Activated T-cell treated with anti-CD3 and anti-CD28 coated beads, Interleukin-2, amount 50 U/mL, for 1 hour (primary cell): Measurements from ENCODE around the gene MLN.
A peak's percentile ranks its signal among the peaks of the same experiment; 100 is the strongest.

Experiments used
- DNase-seq: peaks from one replicate; pipeline ENCODE4 v3.0.0-alpha.2; 2020

The MLN gene

DNA sequence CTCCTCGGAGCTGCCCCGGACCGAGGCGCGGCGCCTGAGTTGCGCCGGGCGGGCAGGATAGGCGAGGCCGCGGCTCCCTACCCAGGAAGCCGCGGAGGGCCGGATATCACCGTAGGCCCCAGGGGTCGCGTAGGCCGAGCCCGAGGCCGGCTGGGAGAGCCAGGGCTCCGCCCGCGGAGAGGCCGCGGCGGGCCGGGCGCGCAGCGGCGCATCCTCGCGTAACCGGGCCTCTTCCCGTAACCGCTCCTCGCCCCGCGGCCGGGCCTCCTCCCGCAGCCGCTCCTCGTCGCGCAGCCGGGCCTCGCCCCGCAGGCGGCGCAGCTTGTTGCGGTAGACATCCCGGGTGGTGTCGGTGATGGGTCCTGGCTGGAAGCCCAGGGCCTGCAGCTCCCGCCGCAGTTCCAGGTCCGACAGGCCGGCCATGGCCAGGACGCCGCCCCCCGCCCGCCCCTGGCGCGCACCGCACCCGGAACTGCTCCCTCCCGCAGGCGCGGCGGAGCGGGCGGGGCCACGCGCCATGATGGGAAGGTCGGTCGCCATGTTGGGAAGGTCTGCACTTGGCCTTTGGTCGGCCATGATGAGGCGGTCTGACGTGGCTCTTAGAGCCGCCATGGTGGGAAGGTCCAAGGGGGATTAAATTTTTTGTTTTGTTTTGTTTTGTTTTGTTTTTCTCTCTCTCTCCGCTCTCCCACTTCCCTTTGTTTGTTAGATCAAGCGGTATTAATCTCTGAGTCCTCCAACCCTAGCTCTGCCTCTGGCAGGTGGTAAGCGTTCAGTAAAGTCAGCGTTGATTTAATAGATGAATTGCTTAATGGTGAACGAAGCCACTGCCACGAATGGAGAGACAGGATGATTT lies 14.9 kb downstream of the MLN start, which contains the start of gene LEMD2:
TSS of gene LEMD2 (minus strand) at position 437 of the 856 bp plus-strand sequence. CDS start at position 423, 14 bp downstream.
- peak; percentile 97 for DNase-seq

DNA sequence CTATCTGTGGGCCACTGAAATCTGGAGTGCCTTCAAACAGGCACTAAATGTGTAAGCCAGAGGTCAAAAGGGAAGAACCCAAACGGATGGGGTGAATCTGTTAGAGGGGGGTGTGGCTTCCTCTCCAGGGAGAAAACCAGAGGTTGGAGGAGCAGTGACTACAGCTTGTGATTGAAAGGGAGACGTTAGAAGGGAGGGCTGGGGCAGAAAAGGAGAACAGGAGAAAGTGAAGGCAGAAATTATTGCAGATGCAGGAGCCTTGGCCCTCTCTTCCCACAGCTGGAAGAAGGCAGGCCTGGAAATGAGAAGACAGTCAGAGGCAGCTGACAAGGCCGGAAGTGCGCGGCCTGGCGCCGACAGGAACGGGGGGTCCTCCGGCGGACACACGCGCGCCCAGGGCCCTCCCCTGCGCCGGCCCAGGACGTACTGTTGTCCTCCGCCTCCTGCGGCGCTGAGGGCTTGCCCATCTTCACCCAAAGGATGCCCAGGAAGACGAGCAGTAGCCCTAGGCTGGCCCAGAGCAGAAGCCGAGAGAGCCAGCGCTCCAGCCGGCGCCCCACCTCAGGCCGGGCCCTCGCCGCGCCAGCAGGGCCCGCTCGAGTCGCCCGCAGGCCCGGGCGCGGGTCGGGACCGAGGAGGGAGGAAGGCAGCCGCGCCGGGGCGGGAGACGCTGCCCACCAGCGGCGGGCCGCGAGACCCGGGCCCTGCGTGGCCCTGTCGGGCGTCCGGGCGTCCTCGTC lies 15.7 kb downstream of the MLN start:
- peak; percentile 63 for DNase-seq

GRCh38 chr6:33787346-33787953 lies 16.4 kb downstream of the MLN start:
- no peak for DNase-seq

DNA sequence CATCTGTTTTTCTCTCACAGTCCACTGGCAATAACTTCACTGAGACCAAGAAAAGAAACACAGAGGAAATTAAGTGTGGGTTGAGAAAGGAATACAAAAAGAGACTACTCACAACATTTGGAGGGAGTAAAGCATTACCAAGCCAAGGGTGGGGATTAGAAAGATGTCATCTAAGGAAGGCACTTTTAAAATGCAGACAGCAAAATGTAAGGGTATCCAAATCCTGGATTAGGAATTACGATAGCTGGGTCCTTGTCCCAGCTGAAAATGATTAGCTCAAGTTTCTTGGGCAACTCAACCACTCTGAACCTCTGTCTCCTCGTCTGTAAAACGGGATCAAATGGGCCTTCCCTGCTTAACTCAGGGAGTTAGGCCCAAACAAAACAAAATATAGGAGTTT lies 17.1 kb downstream of the MLN start:
- DNase-seq = no peak

- DNase-seq = no peak
Measured at GRCh38 chr6:33785778-33786177, 18.0 kb downstream of the MLN start.

- DNase-seq = no peak
Measured at GRCh38 chr6:33784787-33785186, 19.0 kb downstream of the MLN start.

DNA sequence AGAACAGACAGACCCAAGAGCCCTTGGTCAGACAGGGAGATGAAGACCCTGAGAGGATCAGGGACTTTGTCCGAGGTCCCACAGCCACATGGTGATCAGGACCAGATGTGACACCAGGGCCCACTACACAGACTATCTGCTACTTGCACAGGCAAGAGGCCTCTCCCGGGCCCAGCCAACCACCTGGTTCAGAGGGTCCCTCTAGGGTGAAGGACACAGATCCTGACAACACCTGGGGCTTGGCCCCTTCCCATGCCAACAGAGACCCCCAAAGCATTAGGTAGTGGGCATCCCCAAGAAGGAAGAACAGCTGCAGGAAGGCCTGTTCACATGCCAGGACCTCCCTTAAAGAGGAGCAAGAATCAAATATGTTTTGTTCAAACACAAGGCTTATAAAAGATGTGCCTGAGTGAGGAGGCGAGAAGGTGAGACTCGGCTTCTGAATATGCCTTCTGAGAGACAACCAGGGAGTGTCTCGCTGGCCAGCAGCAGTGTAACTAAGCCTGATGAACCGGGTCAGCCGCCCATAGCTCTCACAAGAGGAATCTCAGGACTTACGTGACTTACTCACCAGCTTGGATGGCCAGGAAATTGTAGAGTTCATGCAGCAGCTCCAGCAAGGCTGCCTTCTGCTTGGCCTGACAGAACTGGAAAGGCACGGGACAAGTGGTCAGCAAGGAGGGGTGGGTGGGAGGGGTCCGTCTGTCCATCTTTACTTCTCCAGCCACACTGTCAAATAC lies 19.9 kb downstream of the MLN start:
- DNase-seq = no peak

- no peak for DNase-seq
Measured at GRCh38 chr6:33782561-33782960, 21.2 kb downstream of the MLN start.

GRCh38 chr6:33781131-33781975 lies 22.4 kb downstream of the MLN start:
- no peak for DNase-seq

GRCh38 chr6:33779895-33780294 lies 23.9 kb downstream of the MLN start:
- no peak for DNase-seq

DNA sequence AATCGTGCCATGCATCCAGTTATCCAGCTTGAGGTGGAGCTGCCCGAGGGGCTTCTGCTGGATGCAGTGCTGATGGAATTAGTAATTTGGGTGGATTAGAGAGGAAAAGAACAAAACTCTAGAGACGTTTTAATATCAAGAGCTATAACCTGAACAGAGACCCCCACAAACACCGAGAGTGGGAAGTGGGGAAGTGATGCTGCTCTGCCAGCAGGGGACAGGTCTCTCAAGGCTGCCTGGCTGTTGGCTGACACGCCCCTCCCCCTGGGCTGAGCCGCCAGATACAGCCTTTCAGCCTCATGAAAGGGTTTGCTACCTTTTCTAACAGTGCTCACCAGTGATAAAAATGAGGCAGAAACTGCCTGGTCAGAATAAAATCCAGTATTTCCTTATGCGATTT lies 24.5 kb downstream of the MLN start:
- no peak for DNase-seq

- DNase-seq = no peak
Measured at GRCh38 chr6:33778444-33779121, 25.2 kb downstream of the MLN start.

- DNase-seq = no peak
Measured at GRCh38 chr6:33777398-33778388, 26.1 kb downstream of the MLN start.

DNA sequence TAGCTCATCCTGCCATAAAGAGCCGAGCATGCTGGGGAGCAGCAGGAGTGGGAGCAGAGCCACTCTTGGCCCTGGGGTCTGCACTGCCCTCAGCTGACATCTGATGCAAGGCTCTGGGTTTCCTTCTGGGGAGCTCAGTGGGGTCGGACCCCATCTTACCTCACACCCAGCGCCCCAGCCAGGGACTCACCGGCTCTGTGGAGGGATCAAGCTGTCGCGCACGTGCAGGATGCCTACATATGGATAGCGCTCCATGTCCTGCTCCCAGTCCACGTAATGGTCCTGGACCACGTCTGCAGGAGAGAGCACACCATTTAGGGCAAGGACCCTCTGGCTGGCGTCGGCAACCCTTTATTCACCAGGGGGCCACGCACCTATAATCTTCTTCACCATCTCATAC lies 27.0 kb downstream of the MLN start:
- no peak for DNase-seq

DNA sequence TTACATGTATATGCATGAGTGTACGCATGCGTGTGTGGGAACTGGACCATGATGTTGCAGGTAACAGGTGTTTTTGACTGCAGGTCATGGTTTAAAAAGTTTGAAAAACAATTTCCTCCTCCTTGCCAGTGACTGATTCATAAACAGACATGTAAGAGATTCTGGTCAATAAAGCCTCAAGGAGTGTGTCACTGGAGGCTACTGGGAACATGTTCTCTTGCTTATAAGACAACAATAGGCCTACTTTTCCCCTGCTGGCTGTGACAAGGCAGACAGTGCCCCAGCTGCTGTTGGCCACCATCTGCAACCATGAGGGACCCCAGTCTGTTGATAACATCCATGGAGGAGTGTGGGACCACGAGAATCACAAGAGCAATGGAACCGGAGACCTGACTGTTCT lies 27.6 kb downstream of the MLN start:
- no peak for DNase-seq

DNA sequence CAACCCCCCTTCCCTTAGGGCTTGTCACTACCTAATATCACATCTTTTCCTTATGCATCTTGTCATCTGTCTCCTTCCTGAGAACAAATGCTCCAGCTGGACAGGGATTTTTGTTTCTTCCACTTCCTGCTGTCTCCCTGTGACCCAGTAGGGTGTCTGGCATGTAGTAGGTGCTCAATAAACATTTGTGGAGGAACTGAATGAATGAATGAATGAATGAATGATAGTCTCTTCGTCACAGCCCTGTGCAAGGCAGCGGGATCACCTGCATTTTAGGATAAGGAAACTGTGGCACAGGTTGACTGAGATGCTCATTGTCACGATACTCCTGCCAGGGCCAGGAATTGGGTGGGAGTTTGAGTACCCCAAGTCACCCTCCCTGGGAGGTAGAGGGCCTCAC lies 29.0 kb downstream of the MLN start:
- no peak for DNase-seq

- DNase-seq = no peak
Measured at GRCh38 chr6:33772902-33773472, 30.8 kb downstream of the MLN start.

DNA sequence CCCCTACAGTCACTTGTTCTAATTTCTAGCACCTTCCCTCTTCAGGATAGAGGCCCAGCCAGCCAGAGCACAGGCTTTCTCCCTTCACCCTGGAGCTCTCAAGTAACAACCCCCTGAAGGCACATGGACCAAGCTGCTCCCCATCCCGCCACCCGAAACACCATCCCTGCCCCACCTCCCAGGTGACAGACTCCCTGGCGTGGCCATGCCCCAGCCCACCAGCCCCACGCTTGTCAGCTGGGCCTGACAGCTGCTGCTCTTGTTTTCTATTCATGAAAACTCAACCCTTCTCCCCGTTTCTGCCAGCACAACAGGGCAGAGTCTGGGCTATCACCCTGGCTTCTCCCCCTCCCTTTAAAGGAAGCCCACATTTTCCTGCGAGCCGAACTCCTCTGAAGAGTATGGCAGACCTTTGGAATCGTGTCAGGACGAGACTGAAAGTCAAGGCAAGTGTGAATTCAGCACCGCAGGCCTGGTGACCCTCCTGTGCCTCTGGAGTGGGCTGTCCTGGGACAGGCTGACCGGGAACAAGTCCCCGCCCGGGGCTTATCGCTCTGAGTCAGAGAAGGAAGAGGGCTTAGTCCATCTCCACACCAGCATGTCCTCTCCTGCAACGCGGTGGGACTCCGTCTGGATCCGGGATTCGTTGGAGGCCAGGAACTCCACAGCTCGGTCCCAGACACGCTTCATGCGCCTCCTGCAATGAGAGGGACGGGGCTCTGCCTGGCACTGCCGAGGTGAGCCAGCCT lies 31.5 kb downstream of the MLN start:
- DNase-seq = no peak
